Stimulated activated CD4-positive, alpha-beta T cell treated with anti-CD3 and anti-CD28 coated beads, TNF-alpha, amount 100 ng/mL, for 24 hours (primary cell): ENCODE data around the gene AHCTF1.

ENCODE experiments used
- DNase-seq, 3 experiments: peaks; one replicate each; pipeline ENCODE4 v3.0.0-alpha.2; 2020; ENCODE audit warnings: low read depth in 3 of 3

The AHCTF1 gene, protein sequence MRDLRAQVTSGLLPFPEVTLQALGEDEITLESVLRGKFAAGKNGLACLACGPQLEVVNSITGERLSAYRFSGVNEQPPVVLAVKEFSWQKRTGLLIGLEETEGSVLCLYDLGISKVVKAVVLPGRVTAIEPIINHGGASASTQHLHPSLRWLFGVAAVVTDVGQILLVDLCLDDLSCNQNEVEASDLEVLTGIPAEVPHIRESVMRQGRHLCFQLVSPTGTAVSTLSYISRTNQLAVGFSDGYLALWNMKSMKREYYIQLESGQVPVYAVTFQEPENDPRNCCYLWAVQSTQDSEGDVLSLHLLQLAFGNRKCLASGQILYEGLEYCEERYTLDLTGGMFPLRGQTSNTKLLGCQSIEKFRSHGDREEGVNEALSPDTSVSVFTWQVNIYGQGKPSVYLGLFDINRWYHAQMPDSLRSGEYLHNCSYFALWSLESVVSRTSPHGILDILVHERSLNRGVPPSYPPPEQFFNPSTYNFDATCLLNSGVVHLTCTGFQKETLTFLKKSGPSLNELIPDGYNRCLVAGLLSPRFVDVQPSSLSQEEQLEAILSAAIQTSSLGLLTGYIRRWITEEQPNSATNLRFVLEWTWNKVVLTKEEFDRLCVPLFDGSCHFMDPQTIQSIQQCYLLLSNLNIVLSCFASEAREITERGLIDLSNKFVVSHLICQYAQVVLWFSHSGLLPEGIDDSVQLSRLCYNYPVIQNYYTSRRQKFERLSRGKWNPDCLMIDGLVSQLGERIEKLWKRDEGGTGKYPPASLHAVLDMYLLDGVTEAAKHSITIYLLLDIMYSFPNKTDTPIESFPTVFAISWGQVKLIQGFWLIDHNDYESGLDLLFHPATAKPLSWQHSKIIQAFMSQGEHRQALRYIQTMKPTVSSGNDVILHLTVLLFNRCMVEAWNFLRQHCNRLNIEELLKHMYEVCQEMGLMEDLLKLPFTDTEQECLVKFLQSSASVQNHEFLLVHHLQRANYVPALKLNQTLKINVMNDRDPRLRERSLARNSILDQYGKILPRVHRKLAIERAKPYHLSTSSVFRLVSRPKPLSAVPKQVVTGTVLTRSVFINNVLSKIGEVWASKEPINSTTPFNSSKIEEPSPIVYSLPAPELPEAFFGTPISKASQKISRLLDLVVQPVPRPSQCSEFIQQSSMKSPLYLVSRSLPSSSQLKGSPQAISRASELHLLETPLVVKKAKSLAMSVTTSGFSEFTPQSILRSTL (N-terminal part only)

GRCh38 chr1:246931549-246932365 is at the start of gene AHCTF1:
AHCTF1 (minus strand) TSS chr1:246931948; CDS start chr1:246918370, 13,578 bp downstream.
- DNase-seq: peak; percentile 91 to 93 (median 92)

GRCh38 chr1:246978785-246979184 is 47.0 kb upstream of the AHCTF1 start:
- DNase-seq: no peak

DNA sequence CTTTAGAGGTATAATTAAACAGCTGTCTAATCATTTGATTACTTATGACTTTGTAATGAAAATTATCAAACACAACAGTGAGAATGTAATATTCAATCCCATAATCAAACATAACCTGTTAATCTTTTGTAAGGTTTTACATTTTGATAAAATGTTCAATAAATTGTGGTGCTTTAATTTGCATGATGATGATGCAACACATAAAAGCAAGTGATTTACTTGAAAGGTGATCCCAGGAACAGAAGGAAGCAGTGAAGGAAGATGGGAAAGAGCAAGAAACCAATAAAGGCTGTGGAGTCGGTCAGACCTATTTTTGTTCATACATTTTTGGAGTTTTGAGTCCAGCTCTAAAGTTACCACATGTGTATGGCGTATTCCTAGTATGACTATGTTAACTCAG is 46.5 kb upstream of the AHCTF1 start:
- no peak for DNase-seq

DNA sequence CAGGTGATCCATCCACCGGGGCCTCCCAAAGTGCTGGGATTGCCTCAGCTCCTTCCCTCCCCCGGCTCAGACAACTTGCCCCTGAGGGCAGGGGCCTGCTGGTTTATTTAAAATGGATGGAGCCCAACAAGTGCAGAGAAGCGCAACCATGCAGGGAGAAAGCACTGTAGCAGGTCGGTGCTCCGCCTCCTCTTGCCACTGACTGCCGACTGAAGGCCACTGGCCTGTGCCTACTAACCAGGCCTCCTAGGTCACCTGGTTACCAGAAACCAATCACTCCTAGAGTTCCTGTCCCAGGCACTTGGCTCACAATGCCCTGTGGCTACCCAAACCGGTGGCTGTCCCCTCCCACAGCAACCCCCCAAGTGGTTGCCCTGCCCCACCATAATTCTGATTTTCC is 40.2 kb upstream of the AHCTF1 start:
- DNase-seq: no peak

DNA sequence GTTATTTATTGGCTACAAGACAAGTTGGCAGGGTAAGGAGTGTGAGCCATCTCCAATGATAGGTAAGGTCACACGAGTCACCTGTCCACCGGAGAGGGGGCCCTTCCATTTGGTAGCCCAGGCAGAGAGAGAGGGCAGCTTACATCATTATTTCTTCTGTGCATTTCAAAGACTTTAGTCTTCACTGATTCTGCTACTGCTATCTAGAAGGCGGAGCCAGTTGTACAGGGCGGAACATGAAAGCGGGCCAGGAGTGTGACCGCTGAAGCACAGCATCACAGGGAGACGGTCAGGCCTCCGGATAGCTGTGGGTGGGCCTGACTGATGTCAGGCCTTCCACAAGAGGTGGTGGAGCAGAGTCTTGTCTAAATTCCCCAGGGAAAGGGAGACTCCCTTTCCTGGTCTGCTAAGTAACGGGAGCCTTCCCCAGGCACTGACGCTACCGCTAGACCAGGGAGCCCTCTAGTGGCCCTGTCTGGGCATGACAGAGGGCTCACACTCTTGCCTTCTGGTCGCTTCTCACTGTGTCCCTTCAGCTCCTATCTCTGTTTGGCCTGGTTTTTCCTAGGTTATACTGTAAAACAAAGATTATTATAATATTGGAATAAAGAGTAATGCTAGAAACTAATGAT is 39.5 kb upstream of the AHCTF1 start:
- DNase-seq: peak; percentile 5 to 38 (median 5)

GRCh38 chr1:246969621-246970020 is 37.9 kb upstream of the AHCTF1 start:
- DNase-seq: no peak

- no peak for DNase-seq
Measured at GRCh38 chr1:246966502-246966901, 34.8 kb upstream of the AHCTF1 start.

GRCh38 chr1:246959944-246960693 is 28.4 kb upstream of the AHCTF1 start:
- DNase-seq: no peak

- DNase-seq: no peak
Measured at GRCh38 chr1:246954126-246954525, 22.4 kb upstream of the AHCTF1 start.

DNA sequence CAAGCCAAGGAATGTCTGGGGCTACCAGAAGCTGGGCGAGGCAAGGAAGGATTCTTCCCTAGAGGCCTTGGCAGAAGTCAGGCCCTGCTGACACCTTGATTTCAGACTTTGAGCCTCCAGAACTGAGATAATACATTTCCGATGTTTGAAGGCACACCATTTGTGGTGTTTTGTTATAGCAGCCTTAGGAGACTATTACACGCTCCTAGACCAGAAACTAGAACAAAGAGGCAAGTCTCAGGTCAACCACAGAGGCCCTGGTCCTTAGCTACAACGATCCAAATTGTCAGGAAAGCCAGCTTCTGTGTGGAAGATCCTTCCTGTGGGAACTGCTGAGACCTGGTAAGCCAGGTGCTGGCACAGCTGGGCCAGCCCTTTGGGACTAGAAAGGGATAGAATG is 19.7 kb upstream of the AHCTF1 start:
- DNase-seq: no peak

- no peak for DNase-seq
Measured at GRCh38 chr1:246949956-246950355, 18.2 kb upstream of the AHCTF1 start.

DNA sequence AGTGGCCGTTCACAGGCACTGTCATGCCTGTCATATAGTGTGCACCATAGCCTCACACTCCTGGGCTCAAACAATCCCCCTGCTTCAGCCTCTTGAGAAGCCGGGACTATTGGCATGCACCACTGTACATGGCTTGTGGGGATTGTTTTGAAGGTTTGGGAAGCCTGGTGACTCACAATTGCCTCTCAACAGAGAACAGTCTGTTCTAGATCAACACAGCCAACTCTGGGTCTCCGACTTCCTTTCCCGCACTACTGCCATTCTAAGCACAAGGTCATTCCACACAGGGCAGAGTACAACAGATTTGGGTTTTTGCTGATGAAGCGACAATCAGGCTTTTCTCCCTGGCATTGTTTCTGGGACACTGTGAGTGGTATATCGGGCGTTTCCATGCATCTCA is 15.5 kb upstream of the AHCTF1 start:
- DNase-seq: no peak

DNA sequence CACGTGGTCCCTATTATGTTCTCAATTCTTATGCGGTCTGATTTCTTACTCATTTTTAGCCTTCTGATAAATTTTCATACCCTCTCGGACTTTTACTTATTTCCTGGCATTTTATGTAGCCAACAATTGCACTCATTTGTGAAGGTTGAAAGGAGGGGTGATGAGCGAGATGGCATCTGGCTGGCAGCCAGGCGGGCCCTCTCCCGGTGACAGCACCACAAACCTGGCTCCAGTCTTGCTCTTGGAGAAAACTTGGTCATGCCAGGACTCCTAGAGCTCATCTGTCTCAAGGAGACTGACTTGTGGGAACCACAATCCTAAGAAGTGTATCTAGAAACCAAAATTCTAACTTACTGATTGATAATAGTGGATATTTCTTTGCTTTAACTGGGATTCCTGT is 14.6 kb upstream of the AHCTF1 start:
- no peak for DNase-seq

- DNase-seq: no peak
Measured at GRCh38 chr1:246934765-246935164, 3.0 kb upstream of the AHCTF1 start.

DNA sequence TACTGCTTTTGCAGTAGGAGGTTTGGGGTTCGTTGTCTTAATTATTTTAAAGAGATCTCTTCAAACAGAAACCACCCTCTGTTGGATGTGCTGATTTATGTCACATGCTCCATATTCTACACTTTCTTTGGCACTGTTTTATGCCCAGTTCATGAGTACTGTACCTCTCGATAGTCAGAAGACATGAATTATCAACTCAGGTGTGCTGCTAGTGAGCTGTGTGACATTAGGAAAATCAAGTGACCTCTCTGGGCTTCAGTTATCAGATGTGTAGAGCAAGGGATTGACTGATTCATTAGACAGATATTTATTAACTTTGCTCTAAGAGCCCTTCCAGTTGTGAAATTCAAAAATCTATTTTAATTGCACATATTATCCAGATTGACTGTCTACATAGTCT is 2.1 kb upstream of the AHCTF1 start:
- no peak for DNase-seq

DNA sequence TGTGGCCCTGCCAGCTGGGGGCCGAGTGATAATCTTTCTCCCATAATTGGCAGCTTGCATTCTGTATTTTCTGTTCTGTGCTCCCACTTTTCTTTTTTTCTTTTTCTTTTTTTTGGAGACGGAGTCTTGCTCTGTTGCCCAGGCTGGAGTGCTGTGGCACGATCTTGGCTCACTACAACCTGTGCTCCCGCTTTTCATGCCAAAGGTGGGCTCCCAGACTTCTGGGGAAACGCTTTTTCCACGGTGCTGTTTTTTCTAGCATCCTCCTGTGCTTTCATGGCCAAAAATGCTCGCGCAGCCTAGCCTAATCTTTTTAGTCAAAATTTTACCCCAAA is 585 bp upstream of the AHCTF1 start:
- no peak for DNase-seq

DNA sequence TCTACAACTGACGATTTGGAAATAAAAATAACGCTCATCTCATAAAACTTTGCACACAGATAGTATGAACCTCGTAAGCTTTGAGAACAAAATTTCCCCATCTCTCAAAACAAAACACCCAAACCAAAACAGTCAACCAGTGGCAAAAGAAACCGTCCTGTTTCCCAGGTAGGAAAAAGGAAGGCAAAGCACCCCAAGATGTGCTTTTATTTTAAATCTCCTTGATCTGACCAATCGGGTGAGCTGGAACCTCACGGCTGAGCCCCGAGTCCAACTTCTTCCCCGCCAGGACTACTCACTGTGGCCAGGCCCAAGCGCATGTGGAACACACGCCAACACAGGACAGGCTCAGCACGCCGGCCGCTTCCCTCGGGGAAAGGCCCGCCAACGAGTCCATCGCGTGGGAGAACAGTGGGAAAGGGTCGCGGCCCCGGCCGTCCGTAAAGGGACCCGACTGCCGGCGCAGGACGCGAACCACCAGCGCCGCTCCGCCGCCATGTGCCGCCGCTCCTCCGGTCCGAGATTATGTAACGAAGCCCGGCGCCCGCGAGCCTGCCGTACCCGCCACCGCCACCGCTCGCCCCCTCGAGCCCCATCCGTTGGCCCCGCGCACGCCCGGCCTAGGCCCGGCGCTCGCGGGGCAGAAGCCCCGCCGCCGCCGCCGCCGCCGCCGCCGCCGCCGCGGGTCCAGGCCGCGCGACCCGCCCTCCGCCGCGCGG is 759 bp downstream of the AHCTF1 start:
- DNase-seq: peak; percentile 5 to 37 (median 20)

DNA sequence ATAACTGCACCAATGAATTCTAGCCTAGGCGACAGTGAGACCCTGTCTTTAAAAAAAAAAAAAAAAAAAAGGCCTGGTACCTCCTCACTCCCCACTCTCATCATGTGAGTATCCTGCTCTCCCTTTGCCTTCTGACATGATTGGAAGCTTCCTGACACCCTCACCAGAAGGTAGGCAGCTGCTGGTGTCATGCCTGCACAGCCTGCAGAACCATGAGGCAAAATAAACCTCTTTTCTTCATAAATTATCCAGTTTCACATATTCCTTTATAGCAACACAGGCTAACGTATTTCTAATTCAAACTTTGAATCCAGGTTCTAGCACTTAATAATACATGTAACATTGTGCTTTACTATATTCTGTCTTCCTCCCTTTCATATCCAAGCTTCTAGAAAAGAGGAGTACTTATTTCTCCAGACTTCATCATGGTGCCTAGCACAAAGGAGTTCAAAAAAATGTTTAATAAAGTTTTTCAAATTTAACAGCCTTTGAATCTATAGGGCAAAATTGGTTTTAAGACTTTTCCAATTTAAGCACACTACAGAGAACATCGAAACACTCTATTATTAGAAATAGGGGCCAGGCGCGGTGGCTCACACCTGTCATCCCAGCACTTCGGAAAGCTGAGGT is 5.6 kb downstream of the AHCTF1 start:
- DNase-seq: no peak

GRCh38 chr1:246923900-246924299 is 7.8 kb downstream of the AHCTF1 start:
- DNase-seq: no peak
